Heart left ventricle (tissue), 16 donors: ENCODE data around the gene MYO10. TPM values are rescaled to one million over a fixed set of nuclear protein-coding genes. Genes with fewer than 3 reads are reported as not detected.

Experiments used
- ATAC-seq, 4 donors: fragments of 200-7000 bp; cut with Tn5 transposase; one replicate each; pipeline ENCODE4 v1.9.1; 2020 to 2022; ENCODE audit warnings: moderate library complexity in 4 of 4, mild to moderate bottlenecking in 3 of 4, moderate number of reproducible peaks in 1 of 4
- DNase-seq, 5 donors: peaks; one replicate each; pipeline ENCODE4 v3.0.0-alpha.2; 2020
- H3K27ac ChIP-seq, 12 donors: fragments of 200-600 bp; sonication (generic) in 4 of 12; one replicate each; pipeline versions ENCODE4 v1.5.0 to v1.8.0; 2016 to 2022; ENCODE audit warnings: mild to moderate bottlenecking in 2 of 12
- H3K27me3 ChIP-seq, 9 donors: fragments of 200-600 bp; sonication (generic) in 2 of 9; one replicate each; pipeline versions ENCODE4 v1.5.1 to v1.8.0; 2016 to 2022; ENCODE audit warnings: mild to moderate bottlenecking in 3 of 9
- H3K36me3 ChIP-seq, 9 donors: fragments of 200-600 bp; sonication (generic) in 2 of 9; one replicate each; pipeline versions ENCODE4 v1.5.0 to v1.8.0; 2018 to 2022; ENCODE audit warnings: mild to moderate bottlenecking in 2 of 9
- H3K4me1 ChIP-seq, 12 donors: fragments of 200-600 bp; sonication (generic) in 4 of 12; one replicate each; pipeline versions ENCODE4 v1.5.0 to v1.8.0; 2016 to 2022; ENCODE audit warnings: mild to moderate bottlenecking in 3 of 12
- H3K4me3 ChIP-seq, 12 donors: fragments of 200-600 bp; sonication (generic) in 4 of 12; one replicate each; pipeline versions ENCODE4 v1.5.0 to v1.8.0; 2017 to 2022; ENCODE audit warnings: mild to moderate bottlenecking in 9 of 12, moderate library complexity in 4 of 12
- H3K9me3 ChIP-seq, 12 donors: fragments of 200-600 bp; sonication (generic) in 4 of 12; one replicate each; pipeline versions ENCODE4 v1.5.0 to v1.8.0; 2016 to 2022; ENCODE audit warnings: mild to moderate bottlenecking in 1 of 12
- POLR2A ChIP-seq, 2 donors: fragments of 450-650 bp; IDR thresholded peaks; one replicate each; pipeline ENCODE4 v1.6.1; 2017; ENCODE audit warnings: antibody characterized with exemption in 2 of 2, mild to moderate bottlenecking in 2 of 2, moderate library complexity in 2 of 2
- WGBS, 4 donors: extraction: QIAGEN DNeasy Blood & Tissue Kit in 2 of 4; methylation state at CpG; one replicate each; pipeline versions ENCODE4 v1.1.5 to v1.1.7; 2013 to 2018; 5-methylcytosine and 5-hydroxymethylcytosine counted together
- intact Hi-C, 10 donors: fragments of 100-400 bp; cut with DNase I; formaldehyde crosslinking; loops; one replicate each; pipeline versions ENCODE4 v1.11.1 to v1.14.2; 2022
- polyA plus RNA-seq, 2 donors: library from polyadenylated mRNA; stranded (reverse); fragments of 200-250 nt; gene quantifications; one replicate each; pipeline ENCODE4 v1.2.3, GENCODE V29; 2013
- total RNA-seq, 9 donors: library from RNA; depleted of rRNA in 2 of 9; stranded (reverse); fragments of >200 nt in 2 of 9; fragmentation: NEBNext Ultra II Directional in 3 of 9; extraction: Animal tissue kit (Norgen Biotek cat#: 25700) in 3 of 9; gene quantifications; one replicate each; pipeline versions ENCODE4 v1.1.0 to v1.2.4, GENCODE V29; 2016 to 2023
- TF ChIP-seq, protein P1 (sequence below), 12 donors: fragments of 200-600 bp; sonication (generic) in 4 of 12; IDR thresholded peaks; one replicate each; pipeline versions ENCODE4 v1.5.0 to v1.8.0; 2018 to 2022; ENCODE audit warnings: antibody characterized with exemption in 12 of 12, mild to moderate bottlenecking in 5 of 12
- donor health status: ischemic (EF 13 %, LVEDD 7.1; RV severe dilation, severe dysfunction).
- donor health status: healthy with polysubstance abuse.
- donor health status: DM: no; HTN: yes; CAD: no.
- donor health status: DM: no; HTN: no; CAD: no.
- donor health status: ischemic (EF 25% LVEDD 6.9; RV normal size, moderate dysfunction).
- donor health status: ischemic (EF 25% LVEDD 5.7; RV mildly dilated, moderate dysfunction).
- donor health status: healthy.
- donor health status: DM: yes; HTN: yes; CAD: no.
- donor health status: ischemic (EF 35%, LVEDD 5.7; RV mildly dilated, moderate dysfunction).
- donor health status: nonischemic (EF 11% LVEDD 7.7; RV severe dilation, severe dysfunction).
- donor health status: DM: yes; HTN: yes; CAD: no.
- donor health status: PGD.
- donor health status: ischemic (EF 29% LVEDD 5.4; RV normal size, mild dysfunction).
- donor health status: nonischemic (EF 23%, LVEDD 6.1; RV moderate dilation, normal function).

Gene MYO10
- total and polyA plus RNA-seq, 11 donors, result 2.0 to 17.3 (median 3.8) TPM

DNA sequence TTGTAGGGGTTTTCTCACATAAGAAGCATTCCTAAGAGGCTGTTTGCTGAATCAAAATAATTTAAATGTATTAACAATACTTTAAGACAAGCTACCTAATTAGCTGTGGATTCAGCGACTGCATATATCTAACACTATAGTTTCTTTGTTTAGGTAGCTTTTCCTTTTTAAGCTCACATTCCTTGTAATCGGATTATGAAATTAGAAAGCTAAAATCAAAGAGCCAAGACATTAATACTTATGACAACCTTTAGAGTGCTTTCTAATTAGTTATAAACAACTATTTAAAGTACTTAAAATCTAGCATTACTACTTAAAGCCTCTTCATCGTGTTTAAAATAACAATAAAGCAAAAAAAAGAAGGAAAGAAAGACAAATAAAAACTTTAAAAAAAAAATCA is 182.0 kb downstream of the MYO10 start:
- ATAC-seq (no peak), DNase-seq (no peak)
- Histone ChIP-seq H3K4me1 (no peaks in the 10 kb centered on the region), H3K9me3 (no peaks in the 10 kb centered on the region), H3K4me3 (no peak overlapping the region), H3K27me3 (no peaks in the 10 kb centered on the region), H3K27ac (no peak overlapping the region), H3K36me3 (peaks cover 0 to 31% (median 0%) of the 10 kb centered on the region in 9 donors)
- intact Hi-C loops, result no loop called here
- TF ChIP-seq POLR2A (IDR thresholded peaks at IDR 0.05), result no peak
- TF ChIP-seq, protein P1, sequence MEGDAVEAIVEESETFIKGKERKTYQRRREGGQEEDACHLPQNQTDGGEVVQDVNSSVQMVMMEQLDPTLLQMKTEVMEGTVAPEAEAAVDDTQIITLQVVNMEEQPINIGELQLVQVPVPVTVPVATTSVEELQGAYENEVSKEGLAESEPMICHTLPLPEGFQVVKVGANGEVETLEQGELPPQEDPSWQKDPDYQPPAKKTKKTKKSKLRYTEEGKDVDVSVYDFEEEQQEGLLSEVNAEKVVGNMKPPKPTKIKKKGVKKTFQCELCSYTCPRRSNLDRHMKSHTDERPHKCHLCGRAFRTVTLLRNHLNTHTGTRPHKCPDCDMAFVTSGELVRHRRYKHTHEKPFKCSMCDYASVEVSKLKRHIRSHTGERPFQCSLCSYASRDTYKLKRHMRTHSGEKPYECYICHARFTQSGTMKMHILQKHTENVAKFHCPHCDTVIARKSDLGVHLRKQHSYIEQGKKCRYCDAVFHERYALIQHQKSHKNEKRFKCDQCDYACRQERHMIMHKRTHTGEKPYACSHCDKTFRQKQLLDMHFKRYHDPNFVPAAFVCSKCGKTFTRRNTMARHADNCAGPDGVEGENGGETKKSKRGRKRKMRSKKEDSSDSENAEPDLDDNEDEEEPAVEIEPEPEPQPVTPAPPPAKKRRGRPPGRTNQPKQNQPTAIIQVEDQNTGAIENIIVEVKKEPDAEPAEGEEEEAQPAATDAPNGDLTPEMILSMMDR (IDR thresholded peaks at IDR 0.05), result no peak
- 75 to 81% (median 77%) methylated on average over 3 of the region's 3 CpGs for WGBS, 4 donors

DNA sequence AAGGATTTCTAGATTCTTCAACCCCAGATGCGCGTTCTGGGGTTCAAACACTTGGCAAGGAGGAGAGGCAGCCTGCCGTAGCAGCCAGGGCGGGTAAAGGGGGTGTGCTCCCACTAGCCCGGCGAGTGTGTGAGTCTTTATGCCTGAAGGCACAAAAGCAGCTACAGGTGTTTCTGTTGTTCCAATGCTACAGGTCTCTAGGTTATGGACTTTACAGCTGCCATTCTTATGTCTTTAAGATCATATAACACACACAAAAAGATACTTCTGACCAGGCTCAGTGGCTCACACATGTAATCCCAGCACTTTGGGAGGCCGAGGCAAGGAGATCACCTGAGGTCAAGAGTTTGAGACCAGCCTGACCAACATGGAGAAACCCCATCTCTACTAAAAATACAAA is 185.6 kb downstream of the MYO10 start:
- intact Hi-C loops, result no loop called here
- H3K27ac ChIP-seq, result no peak overlapping the region
- TF ChIP-seq, protein P1 (IDR thresholded peaks at IDR 0.05), result no peak
- no peak for TF ChIP-seq POLR2A (IDR thresholded peaks at IDR 0.05)
- 88 to 97% (median 96%) methylated on average over 7 of the region's 7 CpGs for WGBS, 4 donors
- H3K4me1 ChIP-seq, result no peaks in the 10 kb centered on the region
- ATAC-seq (no peak), DNase-seq (no peak)
- no peaks in the 10 kb centered on the region for H3K27me3 ChIP-seq
- peaks cover 0 to 10% (median 0%) of the 10 kb centered on the region in 9 donors for H3K36me3 ChIP-seq
- no peak overlapping the region for H3K4me3 ChIP-seq
- no peaks in the 10 kb centered on the region for H3K9me3 ChIP-seq

DNA sequence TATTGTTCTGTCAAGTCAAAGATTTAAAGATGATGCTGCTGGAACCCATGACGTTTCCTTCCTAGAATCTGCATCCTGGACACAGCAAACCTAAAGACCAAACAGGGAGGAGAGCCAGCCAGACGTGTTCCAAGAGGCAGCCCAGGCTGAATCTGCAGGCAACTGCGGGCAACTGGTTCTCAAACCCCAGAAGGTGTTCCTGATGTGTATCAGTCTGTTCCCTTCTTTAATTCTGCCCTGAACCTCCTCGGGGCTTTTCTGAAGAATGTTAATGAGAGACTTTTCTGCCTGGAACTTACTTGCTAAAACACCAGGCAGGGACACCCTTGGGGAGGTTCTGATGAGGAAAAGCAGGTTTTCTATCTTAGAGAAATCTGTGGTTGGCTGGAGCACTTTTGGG is 186.5 kb downstream of the MYO10 start:
- intact Hi-C loops, result no loop called here
- H3K36me3 ChIP-seq, result peaks cover 0 to 4% (median 0%) of the 10 kb centered on the region in 9 donors
- TF ChIP-seq POLR2A (IDR thresholded peaks at IDR 0.05), result no peak
- TF ChIP-seq, protein P1 (IDR thresholded peaks at IDR 0.05), result no peak
- WGBS, 4 donors, result 67 to 77% (median 71%) methylated on average over 4 of the region's 4 CpGs
- no peak overlapping the region for H3K4me3 ChIP-seq
- no peaks in the 10 kb centered on the region for H3K9me3 ChIP-seq
- ATAC-seq (no peak), DNase-seq (no peak)
- H3K27me3 ChIP-seq, result no peaks in the 10 kb centered on the region
- no peaks in the 10 kb centered on the region for H3K4me1 ChIP-seq
- no peak overlapping the region for H3K27ac ChIP-seq

DNA sequence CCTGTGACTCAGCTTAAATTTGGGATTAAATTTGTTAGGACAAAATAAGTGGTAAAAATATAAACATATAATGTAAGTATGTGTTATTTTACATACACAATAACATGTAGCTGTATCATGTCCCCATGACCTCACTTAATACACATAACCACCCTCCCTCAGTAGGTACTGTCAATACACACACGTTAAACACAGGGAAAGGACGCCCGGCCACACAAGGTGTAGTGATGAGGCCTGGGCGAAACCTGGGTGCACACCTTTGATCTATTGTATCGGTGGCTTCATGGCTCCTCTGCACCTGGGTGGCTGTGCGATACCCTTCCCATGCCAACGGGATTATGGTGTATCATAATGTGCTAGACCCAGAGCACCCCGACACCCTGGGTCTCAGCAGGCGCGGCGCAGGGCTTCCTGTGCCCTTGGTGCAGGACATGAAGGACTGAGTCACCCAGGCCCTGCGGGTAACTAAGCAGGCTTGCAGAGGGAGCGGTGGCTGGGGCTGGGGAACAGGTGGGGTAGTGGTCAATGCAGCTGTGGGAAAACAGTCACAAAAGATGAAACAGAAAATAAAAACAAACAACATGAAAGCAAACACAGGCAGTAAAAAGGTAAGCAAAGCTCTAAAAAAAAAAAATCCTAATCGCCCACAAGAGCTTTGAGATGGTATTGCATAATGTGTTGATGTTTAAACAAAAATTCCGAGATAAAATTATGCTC is 191.8 kb downstream of the MYO10 start:
- 92 to 98% (median 97%) methylated on average over 15 of the region's 15 CpGs for WGBS, 4 donors
- ATAC-seq, result no peak
- Histone ChIP-seq H3K9me3 (no peaks in the 10 kb centered on the region), H3K4me1 (peaks cover 0 to 23% (median 5%) of the 10 kb centered on the region in 12 donors), H3K27ac (no peak overlapping the region), H3K36me3 (no peaks in the 10 kb centered on the region), H3K27me3 (peaks cover 0 to 11% (median 0%) of the 10 kb centered on the region in 9 donors), H3K4me3 (no peak overlapping the region)
- TF ChIP-seq, protein P1 (IDR thresholded peaks at IDR 0.05), result no peak
- no peak for TF ChIP-seq POLR2A (IDR thresholded peaks at IDR 0.05)
- intact Hi-C loops, result no loop called here
- DNase-seq, result no peak
